ENCODE results near the gene MON2.
A peak's percentile ranks its signal among the peaks of the same experiment; 100 is the strongest.
"Not testable (repeated sequence)": the region's sequence is repeated elsewhere in the genome, so short reads cannot be mapped to it uniquely, and the experiment has no call there.

MON2 gene

DNA sequence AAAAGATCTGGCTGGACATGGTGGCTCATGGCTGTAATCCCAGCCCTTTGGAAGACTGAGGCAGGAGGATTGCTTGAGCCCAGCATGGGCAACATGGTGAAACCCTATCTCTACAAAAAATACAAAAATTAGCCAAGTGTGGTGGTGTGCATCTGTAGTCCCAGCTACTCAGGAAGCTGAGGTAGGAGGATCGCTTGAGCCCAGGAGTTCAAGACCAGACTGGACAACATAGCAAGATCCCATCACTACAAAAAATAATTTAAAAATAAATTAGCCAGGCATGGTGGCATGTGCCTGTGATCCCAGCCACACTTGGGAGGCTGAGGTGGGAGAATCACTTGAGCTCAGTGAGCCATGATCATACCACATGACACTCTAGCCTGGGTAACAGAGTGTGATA lies 92.7 kb downstream of the MON2 start:
- not testable (repeated sequence) for DNase-seq

- DNase-seq: no peak
Observed at GRCh38 chr12:62562846-62563245, 96.2 kb downstream of the MON2 start.

DNA sequence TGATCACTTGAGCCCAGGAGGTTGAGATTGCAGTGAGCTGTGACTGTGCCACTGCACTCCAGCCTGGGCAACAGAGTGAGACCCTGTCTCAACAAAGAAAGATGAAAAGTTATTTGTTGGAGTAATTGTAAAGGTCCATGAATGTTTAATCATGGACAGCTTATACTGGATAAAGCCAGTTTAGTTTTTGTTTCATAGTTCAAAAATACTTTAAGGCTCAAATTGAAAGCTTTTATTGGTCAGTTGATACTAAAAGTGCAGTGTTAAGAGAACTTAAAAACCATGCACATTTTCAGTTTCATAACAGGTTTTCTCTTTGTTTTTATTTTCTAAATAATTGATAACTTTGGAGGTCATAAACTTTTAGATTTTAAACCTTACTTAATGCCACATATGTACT lies 108.4 kb downstream of the MON2 start:
- DNase-seq: no peak

- DNase-seq: no peak
Observed at GRCh38 chr12:62576503-62576902, 109.9 kb downstream of the MON2 start.

DNA sequence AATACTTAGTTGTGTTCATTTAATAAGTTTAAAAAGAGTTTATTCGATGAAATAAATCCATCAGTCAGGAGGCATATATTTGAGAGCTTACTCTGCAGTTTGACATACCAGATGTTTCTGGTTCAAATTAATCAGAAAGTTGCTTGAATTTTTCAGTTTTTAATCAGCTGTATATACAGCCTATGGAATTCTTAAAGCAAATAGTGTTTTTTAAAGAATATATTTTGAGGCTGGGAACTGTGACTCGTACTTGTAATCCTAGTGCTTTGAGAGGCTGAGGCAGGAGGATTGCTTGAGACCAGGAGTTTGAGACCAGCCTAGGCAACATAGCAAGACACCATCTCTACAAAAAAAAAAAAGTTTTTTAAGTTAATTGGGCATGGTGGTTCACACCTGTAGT lies 112.1 kb downstream of the MON2 start:
- no peak for DNase-seq

GRCh38 chr12:62581288-62582064 lies 114.8 kb downstream of the MON2 start:
- peak; percentile 78 for DNase-seq

DNA sequence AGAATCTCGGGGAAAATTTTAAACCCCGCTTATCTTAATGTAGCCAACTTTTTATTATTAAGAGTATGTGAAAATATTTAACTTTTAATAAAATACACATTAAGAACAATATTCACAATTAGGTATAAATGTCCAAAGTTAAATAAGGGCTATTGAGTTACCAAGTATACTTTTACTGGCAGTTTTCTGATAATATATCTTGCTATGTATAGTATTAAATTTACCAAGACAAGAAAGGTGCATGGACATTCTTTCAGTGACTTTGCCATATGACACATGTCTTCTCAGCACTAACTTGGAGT lies 115.4 kb downstream of the MON2 start:
- DNase-seq: no peak

DNA sequence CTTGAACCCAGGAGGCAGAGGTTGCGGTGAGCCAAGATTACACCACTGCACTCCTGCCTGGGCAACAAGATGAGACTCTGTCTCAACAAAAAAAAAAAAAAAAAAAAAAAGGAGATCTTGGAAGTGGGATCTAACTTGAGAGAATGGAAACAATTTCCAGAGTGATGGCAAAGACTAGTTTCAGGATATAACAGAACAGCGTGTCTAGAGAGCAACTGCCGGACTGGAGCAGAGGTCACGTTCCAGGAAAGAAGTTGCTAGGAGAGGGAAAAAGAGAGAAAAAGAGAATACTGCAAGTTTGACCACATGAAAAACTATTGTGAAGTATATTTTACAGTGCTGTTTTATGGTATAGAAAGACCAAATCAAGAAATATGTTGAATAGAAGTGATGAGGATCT lies 118.0 kb downstream of the MON2 start:
- DNase-seq: no peak

- no peak for DNase-seq
Observed at GRCh38 chr12:62586850-62587249, 120.2 kb downstream of the MON2 start.

- DNase-seq: no peak
Observed at GRCh38 chr12:62588916-62589315, 122.3 kb downstream of the MON2 start.

- no peak for DNase-seq
Observed at GRCh38 chr12:62597253-62597652, 130.6 kb downstream of the MON2 start.

DNA sequence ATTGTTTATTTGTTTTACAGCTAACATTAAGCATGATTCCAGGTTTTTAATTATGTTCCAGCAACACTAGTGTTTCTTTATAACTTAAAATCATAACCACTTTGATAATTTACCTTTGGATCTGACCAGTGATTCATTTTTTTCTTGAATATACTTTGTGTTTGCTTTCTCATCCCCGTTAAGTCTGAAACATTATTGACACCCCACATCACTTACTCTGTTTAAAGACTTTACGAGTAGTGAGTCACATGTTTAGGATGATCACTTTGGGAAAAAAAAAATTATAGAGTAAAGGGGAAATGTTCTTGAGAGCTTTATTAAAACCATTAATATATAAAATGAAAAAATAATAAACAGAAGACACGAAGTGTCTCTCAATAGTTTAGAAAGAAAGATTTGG lies 132.2 kb downstream of the MON2 start:
- DNase-seq: no peak

DNA sequence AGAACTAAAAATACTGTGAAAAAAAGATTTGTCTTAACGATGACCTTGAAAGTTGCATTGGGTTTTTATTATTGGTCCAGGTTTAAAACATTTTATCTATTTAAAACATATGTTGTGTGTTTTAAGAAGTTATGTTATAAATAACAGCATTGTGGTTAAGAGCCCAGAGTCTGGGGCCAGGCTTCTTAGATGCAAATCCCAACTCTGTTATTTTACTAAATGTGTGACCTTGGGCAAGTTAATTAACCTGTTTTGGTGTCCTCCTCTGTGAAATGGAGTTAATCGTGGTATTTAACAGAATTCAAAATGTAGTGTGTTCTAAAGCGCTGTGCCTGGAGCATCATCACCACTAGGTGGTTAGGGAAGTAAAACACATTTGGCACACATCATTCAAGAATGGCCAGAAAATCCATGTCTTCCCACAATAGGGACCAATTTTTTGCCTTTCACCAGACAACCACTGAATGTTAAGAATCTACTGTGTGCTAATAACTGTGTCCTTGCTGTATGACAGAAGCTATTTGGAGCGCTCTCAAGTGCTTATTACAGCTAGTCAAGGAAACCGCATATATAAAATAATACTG lies 133.3 kb downstream of the MON2 start:
- DNase-seq: no peak

DNA sequence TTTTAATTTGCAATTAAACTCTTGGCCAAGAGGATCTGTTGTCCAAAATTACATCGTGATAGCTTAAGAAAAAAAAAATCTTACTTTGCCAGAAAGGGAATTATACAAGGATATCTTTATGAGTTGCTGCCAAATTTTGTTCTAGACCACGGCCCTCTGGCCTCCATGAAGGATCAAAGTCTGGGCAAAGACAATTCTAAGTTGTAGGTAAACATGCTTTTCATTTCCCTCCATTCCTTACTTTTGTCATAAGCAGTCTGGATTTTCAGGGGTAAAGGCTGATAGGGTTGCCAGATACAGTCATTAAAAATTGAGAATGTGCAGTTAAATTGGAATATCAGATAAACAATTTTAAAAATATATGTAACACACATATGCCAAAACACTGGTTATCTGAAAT lies 135.1 kb downstream of the MON2 start:
- no peak for DNase-seq

- peak; percentile 98 for DNase-seq
Observed at GRCh38 chr12:62602255-62603060, 135.8 kb downstream of the MON2 start.

- peak; percentile 87 for DNase-seq
Observed at GRCh38 chr12:62603061-62603810, 136.6 kb downstream of the MON2 start.

DNA sequence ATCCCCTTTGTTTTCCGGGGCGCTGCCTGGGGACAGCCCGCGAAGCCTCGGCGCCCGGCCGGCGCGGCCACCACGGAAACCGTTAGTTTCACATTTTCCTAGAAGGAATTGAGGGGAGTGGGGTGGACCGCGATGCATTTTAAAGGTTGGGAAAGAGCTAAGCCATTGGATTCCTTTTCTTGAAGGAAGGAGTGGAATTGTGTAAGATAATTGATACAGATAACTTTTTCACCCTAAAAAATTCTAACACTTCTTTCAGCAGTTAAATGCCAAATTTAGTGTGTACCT lies 137.1 kb downstream of the MON2 start:
- no peak for DNase-seq

GRCh38 chr12:62604373-62604772 lies 137.7 kb downstream of the MON2 start:
- no peak for DNase-seq

DNA sequence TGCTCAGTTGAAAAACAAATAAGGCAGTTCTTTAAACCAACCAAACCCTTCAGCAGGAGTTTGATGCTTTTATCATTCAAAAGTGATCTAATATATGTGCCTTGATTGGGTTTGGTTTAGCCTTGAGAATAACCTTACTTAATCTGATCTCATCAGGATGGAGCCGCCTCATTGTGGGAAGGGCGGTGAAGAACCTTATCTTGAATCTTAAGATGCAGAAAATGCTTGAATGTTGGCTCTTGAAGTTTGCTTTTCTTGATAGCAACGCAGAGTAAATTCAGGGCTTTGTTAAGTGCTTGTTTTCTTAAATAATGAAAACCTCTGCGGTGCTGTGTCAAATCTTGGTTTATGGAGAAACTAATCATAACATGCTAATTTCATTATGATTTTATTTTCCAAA lies 138.2 kb downstream of the MON2 start:
- no peak for DNase-seq

DNA sequence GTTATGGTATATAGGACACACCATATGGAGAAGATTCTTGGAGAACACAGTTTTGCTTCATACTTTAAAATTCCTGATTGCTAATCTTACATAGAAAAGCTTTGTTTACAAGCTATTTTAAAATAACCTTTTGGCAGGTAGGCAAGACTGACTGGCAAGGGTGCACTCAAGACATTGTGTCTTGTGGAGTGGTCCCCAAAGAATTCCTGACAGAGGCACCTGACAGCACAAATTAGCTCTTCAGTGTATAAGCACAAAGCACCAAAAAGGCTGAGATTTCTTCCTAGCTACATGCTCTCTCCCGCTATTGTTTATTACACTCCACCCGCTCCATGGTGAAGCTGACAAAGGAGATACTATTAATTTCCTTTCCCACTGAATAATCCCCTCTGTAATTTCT lies 139.4 kb downstream of the MON2 start:
- DNase-seq: no peak

GRCh38 chr12:62606654-62607053 lies 140.0 kb downstream of the MON2 start:
- DNase-seq: no peak

GRCh38 chr12:62613081-62613480 lies 146.5 kb downstream of the MON2 start:
- DNase-seq: no peak

DNA sequence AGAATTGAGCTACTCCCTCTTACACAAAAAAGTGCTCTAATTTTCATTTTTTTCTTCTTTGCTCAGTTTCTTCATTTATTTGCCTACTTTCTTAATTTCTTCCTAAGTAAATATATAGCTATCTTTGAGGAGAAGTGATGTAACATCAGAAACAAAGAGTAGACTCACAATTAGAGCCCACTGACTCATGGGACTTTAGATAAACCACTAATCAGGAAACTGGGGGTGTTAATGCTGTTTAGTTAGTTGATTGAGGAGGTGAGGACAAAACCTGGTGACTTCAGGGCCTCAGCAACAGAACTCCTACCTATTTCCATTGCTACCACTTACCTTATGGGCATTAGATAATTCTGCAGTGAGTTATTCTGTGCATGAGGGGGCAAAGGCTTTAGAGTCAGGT lies 151.7 kb downstream of the MON2 start:
- no peak for DNase-seq

DNA sequence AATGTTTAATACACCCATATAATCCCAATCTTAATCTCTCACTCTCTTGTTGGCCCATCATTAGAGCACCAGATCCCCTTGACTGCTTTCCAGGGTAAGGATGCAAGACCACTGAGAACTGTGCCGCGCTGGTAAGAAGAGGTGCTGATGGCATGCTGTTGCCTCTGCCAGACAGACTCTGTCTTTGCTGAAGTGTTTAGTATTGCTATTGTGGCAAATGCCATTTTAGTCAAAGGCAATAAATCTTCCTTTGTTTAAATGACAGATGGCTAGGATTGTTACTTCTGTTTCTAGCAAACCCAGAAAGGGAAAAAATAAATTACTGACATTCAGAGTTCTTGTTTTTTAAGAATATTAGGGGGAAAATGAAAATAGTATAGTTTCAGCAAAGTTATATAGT lies 152.3 kb downstream of the MON2 start:
- DNase-seq: peak; percentile 68

Measured in NCI-H510A treated with DMSO at 0.1 percent for 48 hours (cell line).